COR-L47 (cell line): ENCODE results near the gene CDV3.
"Not testable (repeated sequence)": the region's sequence is repeated elsewhere in the genome, so short reads cannot be mapped to it uniquely, and the experiment has no call there.

Experiments
- DNase-seq: peaks from one replicate; lab custom pipeline; 2025; lab: John Stamatoyannopoulos, UW

The CDV3 gene, protein sequence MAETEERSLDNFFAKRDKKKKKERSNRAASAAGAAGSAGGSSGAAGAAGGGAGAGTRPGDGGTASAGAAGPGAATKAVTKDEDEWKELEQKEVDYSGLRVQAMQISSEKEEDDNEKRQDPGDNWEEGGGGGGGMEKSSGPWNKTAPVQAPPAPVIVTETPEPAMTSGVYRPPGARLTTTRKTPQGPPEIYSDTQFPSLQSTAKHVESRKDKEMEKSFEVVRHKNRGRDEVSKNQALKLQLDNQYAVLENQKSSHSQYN

GRCh38 chr3:133573629-133574194 is at the start of gene CDV3:
CDV3 (plus strand) TSS chr3:133573686; CDS start chr3:133574045, 359 bp downstream.
- no peak for DNase-seq

GRCh38 chr3:133523758-133524157 is 49.7 kb upstream of the CDV3 start:
- not testable (repeated sequence) for DNase-seq

GRCh38 chr3:133525435-133525834 is 48.1 kb upstream of the CDV3 start:
- DNase-seq = no peak

DNA sequence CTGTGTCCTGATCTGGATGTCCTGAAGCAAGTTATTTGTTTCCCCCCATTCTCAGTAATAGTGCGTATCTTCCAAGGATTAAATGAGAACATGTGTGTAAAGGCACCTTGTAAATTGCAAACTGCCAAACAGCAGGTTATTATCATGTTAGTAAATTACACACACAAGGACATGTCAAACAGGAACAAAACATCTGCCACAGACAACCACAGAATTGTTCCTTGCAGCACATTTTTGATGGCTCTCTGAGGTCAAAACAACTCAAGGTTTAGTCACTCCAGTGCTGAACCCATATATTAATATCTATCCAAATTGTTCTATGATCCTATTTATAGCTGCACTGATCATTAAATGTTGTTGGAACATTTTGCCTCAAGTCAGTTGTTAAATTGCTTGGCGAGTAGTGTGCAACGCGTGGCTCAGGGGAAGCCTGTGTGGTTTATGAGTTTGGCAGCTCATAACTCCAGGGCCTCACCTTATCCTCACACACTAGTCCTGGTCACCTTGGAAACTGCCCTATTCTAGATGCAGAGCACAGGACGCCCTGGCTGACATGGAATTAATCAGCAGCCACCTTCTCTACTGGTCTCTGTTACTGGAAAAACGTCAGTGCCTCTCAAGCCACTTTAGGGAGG is 46.3 kb upstream of the CDV3 start:
- DNase-seq = no peak

GRCh38 chr3:133529809-133530208 is 43.7 kb upstream of the CDV3 start:
- DNase-seq = no peak

DNA sequence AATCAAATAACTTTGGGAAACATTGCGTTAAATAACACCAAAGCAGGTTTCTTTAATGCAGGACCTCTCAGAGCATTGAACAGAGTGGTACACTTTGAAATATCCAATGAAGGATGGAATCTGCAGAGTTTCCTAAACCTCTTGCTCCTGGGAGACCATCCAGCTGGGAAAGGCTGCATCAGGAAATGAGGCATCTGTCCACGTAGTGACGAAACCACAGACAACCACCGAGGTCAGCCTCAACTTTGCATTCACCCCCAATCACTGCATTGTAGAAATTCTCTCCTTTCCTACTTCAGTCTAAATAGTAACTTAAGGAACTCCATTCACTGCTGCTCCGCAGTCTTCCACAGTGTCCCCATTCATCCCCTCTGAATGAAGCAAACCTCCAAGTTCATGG is 41.5 kb upstream of the CDV3 start:
- no peak for DNase-seq

- no peak for DNase-seq
Observed at GRCh38 chr3:133532951-133533350, 40.5 kb upstream of the CDV3 start.

- DNase-seq = peak; percentile 33
Observed at GRCh38 chr3:133535971-133536881, 37.3 kb upstream of the CDV3 start.

- not testable (repeated sequence) for DNase-seq
Observed at GRCh38 chr3:133537131-133537530, 36.4 kb upstream of the CDV3 start.

DNA sequence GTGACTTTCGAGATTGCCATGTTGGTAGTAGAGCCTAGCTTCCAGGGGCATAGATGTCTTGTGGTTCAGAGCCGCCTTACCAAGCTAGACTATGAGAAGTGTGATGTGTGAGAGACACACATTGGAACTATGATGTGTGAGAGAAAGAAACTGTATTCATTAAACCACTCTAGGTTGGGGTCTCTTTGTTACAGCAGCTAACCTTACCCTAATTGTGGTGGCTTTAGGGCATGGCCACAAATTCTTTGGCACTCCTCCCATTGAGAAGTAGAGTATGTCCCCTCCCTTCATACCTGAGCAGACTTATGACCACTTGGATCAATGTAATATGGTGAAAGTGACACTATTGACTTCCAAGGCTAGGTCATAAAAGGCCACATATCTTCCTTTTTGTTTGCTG is 35.3 kb upstream of the CDV3 start:
- no peak for DNase-seq

DNA sequence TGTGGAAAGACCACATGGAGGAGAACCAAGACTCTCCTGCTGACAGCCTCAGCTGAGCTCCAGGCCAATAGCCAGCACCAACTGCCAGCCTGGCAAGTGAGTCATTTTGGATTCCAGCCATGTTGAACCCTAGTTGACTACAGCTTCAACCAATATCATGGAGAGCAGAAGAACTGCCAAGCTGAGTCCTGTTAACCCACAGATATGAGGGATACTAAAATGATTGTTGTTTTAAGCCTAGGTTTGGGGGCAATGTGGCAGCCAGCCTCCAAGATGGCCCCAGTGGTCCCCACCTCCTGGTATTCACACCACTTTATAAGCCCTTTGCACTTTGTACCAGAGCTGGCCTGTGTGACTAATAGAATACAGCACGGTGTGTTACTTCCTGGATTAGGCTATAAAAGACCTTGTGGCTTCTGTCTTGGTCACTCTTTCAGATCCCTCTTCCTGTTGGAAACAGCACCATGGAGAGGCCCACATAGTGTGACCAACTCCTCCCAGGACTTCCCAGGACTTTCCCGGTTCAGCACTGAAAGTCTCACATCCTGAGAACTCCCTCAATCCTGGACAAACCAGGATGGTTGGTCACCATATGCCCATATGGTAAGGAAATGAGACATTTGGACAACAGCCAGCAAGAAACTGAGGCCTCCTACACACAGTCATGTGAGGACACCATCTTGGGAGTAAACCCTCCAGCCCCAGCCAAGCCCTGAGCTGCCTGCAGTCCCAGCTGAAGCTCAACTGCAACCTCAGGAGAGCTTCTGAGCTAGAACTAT is 32.4 kb upstream of the CDV3 start:
- DNase-seq = no peak

DNA sequence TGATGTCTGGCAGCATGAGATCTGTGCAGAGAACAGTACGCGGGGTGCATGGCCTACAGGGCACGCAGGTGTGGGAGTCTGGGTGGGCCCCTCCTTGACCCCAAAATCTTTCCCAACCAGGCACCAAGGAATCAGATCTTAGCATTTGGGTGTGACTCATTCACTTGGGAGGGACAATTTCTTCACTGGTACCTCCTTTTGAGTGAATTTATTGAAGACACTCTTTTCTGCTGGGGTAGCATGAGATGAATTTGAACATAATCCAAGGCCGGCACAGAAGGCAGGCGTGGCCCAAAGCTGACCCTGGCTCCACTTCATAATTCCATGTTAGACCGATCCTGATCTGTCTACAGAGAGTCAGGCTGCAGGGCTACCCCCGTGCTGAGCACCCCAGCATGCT is 30.6 kb upstream of the CDV3 start:
- no peak for DNase-seq

DNA sequence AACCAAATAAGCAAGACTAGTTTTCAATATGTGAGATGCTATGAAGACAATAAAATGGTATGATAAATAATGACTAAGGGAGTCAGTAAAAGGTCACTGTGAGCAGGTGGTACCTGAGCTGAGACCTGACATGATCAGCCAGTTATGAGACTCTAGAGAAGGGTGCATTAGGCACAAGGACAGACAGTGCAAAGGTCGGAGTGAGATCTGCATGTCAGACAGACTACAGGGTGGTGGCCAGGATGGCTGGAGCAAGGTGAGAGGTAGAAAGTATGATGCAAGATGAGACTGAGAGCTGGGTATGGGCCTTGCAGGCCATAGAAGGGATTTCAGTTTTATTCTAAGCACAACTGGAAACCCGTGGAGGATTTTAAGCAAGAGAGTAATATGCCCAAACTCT is 28.5 kb upstream of the CDV3 start:
- DNase-seq = not testable (repeated sequence)

DNA sequence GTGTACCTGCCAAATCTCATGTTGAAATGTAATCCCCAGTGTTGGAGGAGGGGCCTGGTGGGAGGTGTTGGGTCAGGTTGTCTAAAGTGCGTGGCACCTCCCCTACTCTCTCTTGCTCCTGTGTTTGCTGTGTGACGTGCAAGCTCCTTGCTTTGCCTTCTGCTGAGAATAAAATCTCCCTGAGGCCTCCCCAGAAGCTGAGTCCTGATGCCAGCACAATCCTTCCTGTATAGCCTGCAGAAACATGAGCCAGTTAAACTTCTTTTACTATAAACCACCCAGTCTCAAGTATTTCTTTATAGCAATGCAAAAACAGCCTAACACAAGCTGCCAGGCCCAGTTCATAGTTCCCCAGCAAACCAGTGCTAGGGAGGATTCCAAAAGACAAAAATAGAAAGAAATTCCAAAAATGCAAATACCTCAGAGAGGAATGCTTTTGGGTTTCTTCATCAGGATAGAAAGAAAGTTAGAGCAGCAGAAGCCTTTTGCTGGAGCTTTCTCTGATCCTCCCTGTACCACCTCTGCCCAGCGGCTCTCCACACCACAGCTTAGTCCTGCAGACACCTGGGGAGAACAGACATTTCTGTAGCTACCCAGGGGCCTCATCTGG is 25.9 kb upstream of the CDV3 start:
- no peak for DNase-seq

DNA sequence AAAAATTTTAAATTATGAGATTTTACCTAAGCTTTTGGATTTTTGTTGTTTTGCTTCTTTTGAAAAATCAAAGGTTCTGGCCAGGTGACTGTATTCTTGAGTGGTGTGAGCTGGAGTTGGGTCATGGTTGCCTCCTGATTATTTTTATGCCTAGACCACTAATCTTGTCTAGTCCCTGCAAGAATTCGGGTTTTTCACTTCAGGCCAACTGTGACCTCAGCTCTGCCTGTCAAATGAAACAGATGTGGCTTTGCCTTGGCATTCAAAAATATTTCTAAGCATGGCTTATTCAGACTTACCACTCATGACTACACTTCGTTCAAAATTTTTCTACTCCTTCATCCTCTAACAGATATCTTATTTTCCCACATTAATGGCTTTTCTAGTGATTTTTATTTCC is 25.4 kb upstream of the CDV3 start:
- no peak for DNase-seq

- no peak for DNase-seq
Observed at GRCh38 chr3:133549565-133549964, 23.9 kb upstream of the CDV3 start.

DNA sequence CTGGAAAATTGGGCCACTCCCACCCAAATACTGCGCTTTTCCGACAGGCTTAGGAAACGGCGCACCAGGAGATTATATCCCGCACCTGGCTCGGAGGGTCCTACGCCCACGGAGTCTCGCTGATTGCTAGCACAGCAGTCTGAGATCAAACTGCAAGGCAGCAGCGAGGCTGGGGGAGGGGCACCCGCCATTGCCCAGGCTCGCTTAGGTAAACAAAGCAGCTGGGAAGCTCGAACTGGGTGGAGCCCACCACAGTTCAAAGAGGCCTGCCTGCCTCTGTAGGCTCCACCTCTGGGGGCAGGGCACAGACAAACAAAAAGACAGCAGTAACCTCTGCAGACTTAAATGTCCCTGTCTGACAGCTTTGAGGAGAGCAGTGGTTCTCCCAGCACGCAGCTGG is 21.9 kb upstream of the CDV3 start:
- DNase-seq = not testable (repeated sequence)

DNA sequence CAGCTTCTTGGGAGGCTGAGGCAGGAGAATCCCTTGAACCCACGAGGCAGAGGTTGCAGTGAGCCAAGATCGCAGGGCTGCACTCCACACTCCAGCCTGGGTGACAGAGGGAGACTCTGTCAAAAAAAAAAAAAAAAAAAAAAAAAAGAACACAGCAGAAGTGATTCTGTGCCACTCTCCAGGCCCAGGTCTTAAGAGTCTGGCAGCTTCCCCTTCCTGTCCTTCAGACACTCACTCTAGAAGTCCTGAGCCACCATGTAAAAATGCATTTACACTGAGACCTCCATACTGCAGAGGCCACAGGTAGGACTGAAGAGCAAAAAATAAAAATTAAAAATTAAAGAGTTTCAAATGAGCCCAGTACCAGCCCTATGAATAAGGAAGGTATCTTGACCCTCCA is 11.8 kb upstream of the CDV3 start:
- no peak for DNase-seq

DNA sequence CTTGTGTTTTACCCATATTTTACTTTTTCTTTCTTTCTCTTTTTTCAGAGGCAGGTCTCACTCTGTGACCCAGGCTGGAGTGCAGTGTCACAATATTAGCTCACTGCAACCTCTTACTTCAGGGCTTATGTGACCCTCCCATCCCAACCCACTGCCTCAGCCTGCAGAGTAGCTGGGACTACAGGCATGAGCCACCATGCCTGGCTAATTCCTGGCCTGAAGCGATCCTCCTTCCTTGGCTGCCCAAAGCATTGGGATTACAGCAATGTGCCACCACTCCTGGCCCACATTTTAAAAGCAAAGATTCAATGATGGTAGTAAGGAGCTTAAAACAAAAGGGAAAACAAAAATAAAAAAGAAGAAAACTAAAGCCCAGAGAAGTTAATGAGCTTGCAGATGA is 11.1 kb upstream of the CDV3 start:
- no peak for DNase-seq

DNA sequence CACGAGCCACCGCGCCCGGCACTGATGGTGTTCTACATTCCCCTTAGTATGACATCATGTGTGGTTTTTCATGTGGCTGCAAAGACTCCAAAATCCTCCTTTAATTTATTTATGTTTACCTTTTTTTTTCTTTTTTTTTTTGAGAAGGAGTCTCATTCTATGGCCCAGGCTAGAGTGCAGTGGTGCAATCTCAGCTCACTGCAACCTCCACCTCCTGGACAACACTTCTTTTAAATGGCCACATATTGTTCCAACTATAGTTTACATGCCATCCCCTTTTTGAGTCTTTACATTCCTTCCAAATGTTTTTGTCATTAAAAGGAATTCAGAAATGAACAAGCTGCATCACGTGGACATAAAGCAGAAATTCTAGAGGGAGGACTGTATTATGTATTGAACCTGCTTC is 10.3 kb upstream of the CDV3 start:
- DNase-seq = no peak

GRCh38 chr3:133563816-133564215 is 9.7 kb upstream of the CDV3 start:
- DNase-seq = no peak
